ENCODE measurements around the gene NRP2. TPM values are rescaled to one million over a fixed set of nuclear protein-coding genes. Genes with fewer than 3 reads are reported as not detected.

NRP2 gene
- total and polyA plus RNA-seq, 2 donors (not counting 1 experiment from before 2014, with no cell fraction given) = 16.6 to 28.7 TPM

DNA sequence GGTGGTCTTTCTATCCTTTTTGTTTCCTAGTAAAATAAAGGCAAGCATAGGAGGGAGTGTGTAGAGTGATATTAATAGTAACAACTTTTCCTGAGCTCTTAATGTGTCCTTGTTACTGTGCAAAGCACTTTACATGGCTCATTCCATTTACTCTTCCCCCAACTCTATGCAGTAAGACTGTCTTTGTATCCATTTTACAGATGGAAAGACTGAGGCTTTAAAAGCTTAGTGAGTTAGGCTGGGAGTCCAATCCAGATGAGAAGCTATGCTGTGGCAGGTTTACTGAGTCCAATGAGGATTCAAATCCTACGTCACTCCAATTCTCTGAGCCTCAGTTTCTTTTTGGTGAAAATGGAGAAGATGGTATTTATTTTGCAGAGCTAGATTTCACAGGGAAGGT, 77.4 kb downstream of the NRP2 start:
- Histone ChIP-seq H3K27ac (ENCODE audit: insufficient read depth, low read length) (no peak overlapping the region), H4K20me1 (ENCODE audit: control insufficient read depth, extremely low read depth, insufficient read depth, low read length) (no peaks in the 10 kb centered on the region), H3K79me2 (ENCODE audit: control insufficient read depth, insufficient read depth, low read length) (no peaks in the 10 kb centered on the region), H2AFZ (ENCODE audit: low read length) (no peak overlapping the region), H3K4me1 (ENCODE audit: control insufficient read depth, extremely low read depth, insufficient read depth, low read length) (peaks cover 18% of the 10 kb centered on the region), H3K27me3 (ENCODE audit: control insufficient read depth, insufficient read depth, low read length) (no peaks in the 10 kb centered on the region), H3K36me3 (ENCODE audit: control insufficient read depth, insufficient read depth, low read length) (no peaks in the 10 kb centered on the region), H3K4me3 (replicated peaks in 1 of 4; ENCODE audit: control extremely low read depth in 1 of 4, insufficient read depth in 1 of 4, low read depth in 3 of 4, low read length in 4 of 4) (no peak overlapping the region), H3K4me2 (ENCODE audit: extremely low read depth, insufficient read depth, low read length) (no peak overlapping the region), H3K9me3 (ENCODE audit: control insufficient read depth, insufficient read depth, low read depth, low read length) (no peaks in the 10 kb centered on the region), H3K9ac (ENCODE audit: insufficient read depth, low read length) (no peak overlapping the region)
- TF ChIP-seq, protein P1, sequence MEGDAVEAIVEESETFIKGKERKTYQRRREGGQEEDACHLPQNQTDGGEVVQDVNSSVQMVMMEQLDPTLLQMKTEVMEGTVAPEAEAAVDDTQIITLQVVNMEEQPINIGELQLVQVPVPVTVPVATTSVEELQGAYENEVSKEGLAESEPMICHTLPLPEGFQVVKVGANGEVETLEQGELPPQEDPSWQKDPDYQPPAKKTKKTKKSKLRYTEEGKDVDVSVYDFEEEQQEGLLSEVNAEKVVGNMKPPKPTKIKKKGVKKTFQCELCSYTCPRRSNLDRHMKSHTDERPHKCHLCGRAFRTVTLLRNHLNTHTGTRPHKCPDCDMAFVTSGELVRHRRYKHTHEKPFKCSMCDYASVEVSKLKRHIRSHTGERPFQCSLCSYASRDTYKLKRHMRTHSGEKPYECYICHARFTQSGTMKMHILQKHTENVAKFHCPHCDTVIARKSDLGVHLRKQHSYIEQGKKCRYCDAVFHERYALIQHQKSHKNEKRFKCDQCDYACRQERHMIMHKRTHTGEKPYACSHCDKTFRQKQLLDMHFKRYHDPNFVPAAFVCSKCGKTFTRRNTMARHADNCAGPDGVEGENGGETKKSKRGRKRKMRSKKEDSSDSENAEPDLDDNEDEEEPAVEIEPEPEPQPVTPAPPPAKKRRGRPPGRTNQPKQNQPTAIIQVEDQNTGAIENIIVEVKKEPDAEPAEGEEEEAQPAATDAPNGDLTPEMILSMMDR (conservative IDR thresholded peaks at IDR 0.05 in 1 of 2, IDR thresholded peaks at IDR 0.05 in 1 of 2; ENCODE audit: low read depth in 1 of 2, low read length in 2 of 2) = no peak
- TF ChIP-seq EZH2 (IDR thresholded peaks at IDR 0.05; ENCODE audit: low read length, missing control alignments) = no peak
- DNase-seq (ENCODE audit: low read depth in 2 of 2) = no peak

DNA sequence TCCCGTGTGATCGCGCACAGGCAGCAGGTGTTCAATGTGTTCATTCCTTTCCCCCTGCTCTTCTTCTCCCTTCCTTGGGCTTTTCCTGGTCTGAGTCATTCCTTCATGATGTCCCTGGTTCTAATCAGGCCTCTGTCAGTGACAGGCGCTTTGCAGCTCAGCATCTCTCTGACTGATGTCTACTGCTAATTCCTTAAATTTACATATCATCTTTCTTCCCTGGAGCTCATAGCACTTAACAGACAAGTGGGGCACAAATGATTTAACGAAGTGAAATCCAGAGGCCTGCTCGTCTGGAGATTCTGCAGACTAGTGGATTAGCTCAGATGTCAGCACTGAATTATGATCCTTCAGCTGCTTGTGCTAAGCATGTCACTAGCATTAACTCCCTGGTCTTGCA, 77.9 kb downstream of the NRP2 start:
- Histone ChIP-seq H4K20me1 (ENCODE audit: control insufficient read depth, extremely low read depth, insufficient read depth, low read length) (no peaks in the 10 kb centered on the region), H3K4me3 (replicated peaks in 1 of 4; ENCODE audit: control extremely low read depth in 1 of 4, insufficient read depth in 1 of 4, low read depth in 3 of 4, low read length in 4 of 4) (no peak overlapping the region), H3K9ac (ENCODE audit: insufficient read depth, low read length) (no peak overlapping the region), H3K27me3 (ENCODE audit: control insufficient read depth, insufficient read depth, low read length) (no peaks in the 10 kb centered on the region), H3K4me1 (ENCODE audit: control insufficient read depth, extremely low read depth, insufficient read depth, low read length) (peaks cover 15% of the 10 kb centered on the region), H3K27ac (ENCODE audit: insufficient read depth, low read length) (no peak overlapping the region), H3K79me2 (ENCODE audit: control insufficient read depth, insufficient read depth, low read length) (no peaks in the 10 kb centered on the region), H3K36me3 (ENCODE audit: control insufficient read depth, insufficient read depth, low read length) (no peaks in the 10 kb centered on the region), H3K4me2 (ENCODE audit: extremely low read depth, insufficient read depth, low read length) (no peak overlapping the region), H2AFZ (ENCODE audit: low read length) (no peak overlapping the region), H3K9me3 (ENCODE audit: control insufficient read depth, insufficient read depth, low read depth, low read length) (no peaks in the 10 kb centered on the region)
- TF ChIP-seq EZH2 (IDR thresholded peaks at IDR 0.05; ENCODE audit: low read length, missing control alignments) = no peak
- TF ChIP-seq, protein P1 (conservative IDR thresholded peaks at IDR 0.05 in 1 of 2, IDR thresholded peaks at IDR 0.05 in 1 of 2; ENCODE audit: low read depth in 1 of 2, low read length in 2 of 2) = no peak
- DNase-seq (ENCODE audit: low read depth in 2 of 2) = no peak

DNA sequence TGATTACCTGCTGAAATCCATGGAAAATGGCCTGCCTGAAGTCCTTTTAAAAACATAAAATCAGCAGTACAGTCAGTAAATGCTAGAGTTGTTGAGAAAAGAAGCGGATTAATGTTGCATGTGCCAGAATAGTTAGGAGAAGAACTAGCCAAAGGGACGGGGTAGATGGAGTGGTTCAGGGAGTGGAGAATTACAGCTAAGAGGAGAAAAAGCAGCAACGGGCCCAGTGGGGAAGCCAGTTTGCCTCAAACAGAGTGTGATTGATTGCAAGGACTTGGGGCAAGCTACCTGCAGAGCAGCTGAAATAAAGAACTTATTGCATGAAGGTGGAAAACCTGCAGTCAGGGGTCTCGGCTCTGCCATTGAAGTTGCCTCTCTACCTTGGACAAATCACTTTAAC, 79.1 kb downstream of the NRP2 start:
- Histone ChIP-seq H3K79me2 (ENCODE audit: control insufficient read depth, insufficient read depth, low read length) (no peaks in the 10 kb centered on the region), H3K9me3 (ENCODE audit: control insufficient read depth, insufficient read depth, low read depth, low read length) (no peaks in the 10 kb centered on the region), H3K27ac (ENCODE audit: insufficient read depth, low read length) (no peak overlapping the region), H3K4me2 (ENCODE audit: extremely low read depth, insufficient read depth, low read length) (no peak overlapping the region), H3K4me3 (replicated peaks in 1 of 4; ENCODE audit: control extremely low read depth in 1 of 4, insufficient read depth in 1 of 4, low read depth in 3 of 4, low read length in 4 of 4) (no peak overlapping the region), H3K27me3 (ENCODE audit: control insufficient read depth, insufficient read depth, low read length) (no peaks in the 10 kb centered on the region), H3K4me1 (ENCODE audit: control insufficient read depth, extremely low read depth, insufficient read depth, low read length) (peaks cover 15% of the 10 kb centered on the region), H3K9ac (ENCODE audit: insufficient read depth, low read length) (no peak overlapping the region), H2AFZ (ENCODE audit: low read length) (no peak overlapping the region), H3K36me3 (ENCODE audit: control insufficient read depth, insufficient read depth, low read length) (no peaks in the 10 kb centered on the region), H4K20me1 (ENCODE audit: control insufficient read depth, extremely low read depth, insufficient read depth, low read length) (no peaks in the 10 kb centered on the region)
- TF ChIP-seq, protein P1 (conservative IDR thresholded peaks at IDR 0.05 in 1 of 2, IDR thresholded peaks at IDR 0.05 in 1 of 2; ENCODE audit: low read depth in 1 of 2, low read length in 2 of 2) = no peak
- no peak for TF ChIP-seq EZH2 (IDR thresholded peaks at IDR 0.05; ENCODE audit: low read length, missing control alignments)
- DNase-seq (ENCODE audit: low read depth in 2 of 2) = no peak

Measured in fibroblast of lung (primary cell).